GM18507 (cell line): Measurements from ENCODE around the gene CHI3L2.

Experiments used
- DNase-seq: peaks from one replicate; pipeline ENCODE4 v3.0.0; 2011; ENCODE audit warnings: low read depth; ENCODE audit not compliant: insufficient read length; ENCODE audit errors: extremely low spot score
- FAIRE-seq: peaks from 2 replicates; lab custom pipeline; 2011; peaks lifted over from hg19 to GRCh38; lab: Jason Lieb, UNC

The CHI3L2 gene

DNA sequence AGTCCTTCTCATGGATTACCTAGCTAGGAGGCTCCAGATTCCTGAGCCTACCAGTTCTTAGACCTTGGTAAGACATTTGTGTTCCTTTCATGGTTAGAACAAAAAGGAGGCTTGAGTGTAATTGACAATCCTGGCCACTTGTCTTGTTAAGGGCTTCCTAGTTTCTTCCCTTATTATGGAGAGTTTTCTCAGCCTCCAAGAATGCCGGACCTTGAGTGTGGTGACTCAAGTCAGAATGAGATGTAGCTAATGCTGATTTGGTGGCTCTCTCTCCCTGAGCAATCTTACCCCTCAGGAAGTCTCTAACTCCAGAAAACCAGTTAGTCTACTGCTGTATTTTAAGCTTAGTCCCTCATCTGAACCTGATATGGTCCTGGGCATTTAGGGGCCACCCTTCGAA, 14.3 kb downstream of the CHI3L2 start:
- DNase-seq (no peak), FAIRE-seq (no peak)

- DNase-seq (no peak), FAIRE-seq (no peak)
These were observed 15.5 kb downstream of the CHI3L2 start for GRCh38 chr1:111242805-111243523.

GRCh38 chr1:111247125-111247838, 19.8 kb downstream of the CHI3L2 start:
- FAIRE-seq = no peak
- DNase-seq = no peak

DNA sequence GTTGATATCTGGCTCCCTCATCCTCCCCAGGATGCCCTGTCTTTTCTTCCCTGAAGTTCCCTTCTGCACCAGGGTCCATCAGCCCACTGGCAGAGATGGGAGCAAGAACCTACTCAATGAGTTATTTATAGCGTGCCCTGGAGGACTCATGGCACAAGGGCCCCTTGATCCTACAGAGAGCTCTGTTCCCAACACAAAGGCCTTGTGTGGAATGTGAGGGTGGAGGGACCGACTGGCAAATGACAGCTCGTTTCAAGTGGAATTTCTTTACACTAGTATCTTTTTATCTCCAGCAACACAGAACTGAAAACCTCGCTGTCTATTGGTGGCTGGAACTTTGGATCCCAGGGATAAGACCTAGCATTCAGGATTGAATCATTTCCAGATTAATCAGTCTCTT, 22.4 kb downstream of the CHI3L2 start:
- no peak for FAIRE-seq

GRCh38 chr1:111251570-111251969, 24.1 kb downstream of the CHI3L2 start:
- FAIRE-seq = no peak

More for the DNA sequence above, 22.4 kb downstream of the CHI3L2 start:
- DNase-seq = no peak

GRCh38 chr1:111252786-111253185, 25.3 kb downstream of the CHI3L2 start:
- no peak for DNase-seq

More at GRCh38 chr1:111251570-111251969, 24.1 kb downstream of the CHI3L2 start:
- DNase-seq = no peak

DNA sequence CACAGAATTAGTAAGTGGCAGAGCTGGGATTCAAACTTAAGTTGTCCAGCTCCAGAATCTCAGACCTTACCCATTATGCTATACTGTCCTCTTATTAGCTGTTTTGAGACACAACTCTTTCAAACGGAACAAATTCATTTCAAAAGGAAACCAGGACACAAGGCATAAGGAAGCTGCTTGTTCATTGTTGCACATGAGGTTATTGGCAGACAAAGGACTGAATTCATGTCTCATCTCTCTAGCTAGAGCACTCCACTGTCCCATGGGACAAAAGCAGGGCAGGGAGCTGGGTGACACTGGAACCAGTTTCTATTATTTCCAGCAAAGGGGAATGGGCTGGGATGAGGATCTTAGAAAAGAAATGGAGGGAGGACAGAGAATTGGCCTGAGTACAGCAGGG, 26.4 kb downstream of the CHI3L2 start:
- FAIRE-seq (no peak), DNase-seq (no peak)

More at GRCh38 chr1:111252786-111253185, 25.3 kb downstream of the CHI3L2 start:
- FAIRE-seq = no peak

DNA sequence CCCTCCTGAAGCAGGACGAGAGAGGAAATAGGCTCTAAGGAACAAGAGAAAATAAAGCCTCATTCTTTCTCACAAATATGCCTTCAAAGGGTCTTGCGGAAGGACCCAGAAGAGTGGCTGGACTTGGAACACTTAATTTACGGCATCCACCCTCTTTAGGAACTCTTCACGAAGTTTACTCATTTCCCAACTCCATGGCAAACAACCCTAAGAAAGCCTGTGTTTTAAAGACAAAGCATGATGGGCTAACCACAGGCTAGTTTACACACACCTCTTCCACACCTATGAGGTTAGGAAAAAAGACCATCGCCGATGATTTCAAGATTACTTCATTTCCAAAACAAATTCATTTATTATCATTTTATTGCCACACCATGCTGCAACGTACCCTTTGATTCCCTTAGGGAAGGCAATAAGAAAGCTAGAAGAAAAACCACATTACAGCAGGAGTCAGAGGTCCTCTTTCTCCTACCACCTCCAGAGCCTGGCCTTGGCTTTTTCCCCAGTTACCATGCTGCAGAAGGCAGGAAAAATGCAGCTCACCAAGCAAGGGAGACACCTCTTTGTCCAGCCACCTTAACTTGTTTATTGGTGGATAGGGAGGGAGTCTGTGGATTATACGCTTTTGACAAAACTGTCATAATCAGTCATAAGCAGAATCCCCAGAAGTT, 29.6 kb downstream of the CHI3L2 start:
- DNase-seq (no peak), FAIRE-seq (no peak)

GRCh38 chr1:111267801-111268508, 40.4 kb downstream of the CHI3L2 start:
- FAIRE-seq = no peak

DNA sequence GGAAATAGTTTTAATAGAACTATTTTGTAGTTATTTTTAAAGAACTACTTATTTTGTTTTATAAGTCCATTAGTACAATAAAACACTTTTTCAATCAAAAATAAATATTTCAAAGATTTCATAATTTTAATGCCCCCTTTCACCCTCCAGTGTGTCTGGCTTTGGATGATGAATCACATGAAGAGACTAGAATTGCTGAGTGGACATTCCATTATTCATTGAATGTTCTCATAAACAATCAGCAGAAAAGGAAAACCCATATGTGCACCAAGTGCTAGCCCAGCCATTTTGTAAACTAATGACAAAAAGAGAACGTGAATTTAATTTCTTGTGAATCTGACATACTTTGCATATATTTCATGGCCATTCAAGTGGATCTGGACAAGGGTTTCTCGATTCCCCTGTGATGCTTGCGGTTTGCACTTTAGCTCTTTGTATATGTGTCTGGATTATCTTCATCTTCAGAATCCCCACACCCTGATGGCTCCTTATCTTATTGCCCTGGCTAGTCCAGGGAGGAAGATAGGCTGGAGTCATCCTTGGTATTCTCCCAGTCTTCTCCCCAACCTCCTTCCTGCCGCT, 42.4 kb downstream of the CHI3L2 start:
- DNase-seq (no peak), FAIRE-seq (no peak)

More at GRCh38 chr1:111267801-111268508, 40.4 kb downstream of the CHI3L2 start:
- DNase-seq = no peak

GRCh38 chr1:111270771-111271463, 43.4 kb downstream of the CHI3L2 start:
- DNase-seq = no peak
- no peak for FAIRE-seq

- DNase-seq (no peak), FAIRE-seq (no peak)
These were observed 43.9 kb downstream of the CHI3L2 start for GRCh38 chr1:111271464-111271801.

DNA sequence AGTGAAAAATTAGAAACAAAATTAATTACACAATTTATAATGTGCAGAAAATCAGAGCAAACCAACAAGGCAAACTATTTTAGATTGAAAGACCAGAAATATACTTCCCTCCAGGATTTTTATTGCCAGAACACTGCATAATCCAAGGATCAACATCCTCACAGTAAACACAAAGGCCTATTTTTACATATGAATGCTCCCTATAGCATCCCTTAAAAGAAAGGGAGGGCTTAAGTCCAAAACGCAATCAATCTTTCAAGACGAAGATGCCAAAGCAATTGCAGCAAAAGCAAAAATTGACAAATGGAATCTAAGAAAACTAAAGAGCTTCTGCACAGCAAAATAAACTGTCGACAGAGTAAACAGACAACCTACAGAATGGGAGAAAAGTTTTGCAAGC, 44.6 kb downstream of the CHI3L2 start:
- DNase-seq (no peak), FAIRE-seq (no peak)

GRCh38 chr1:111274653-111275052, 47.1 kb downstream of the CHI3L2 start:
- peak; percentile 78 for FAIRE-seq

DNA sequence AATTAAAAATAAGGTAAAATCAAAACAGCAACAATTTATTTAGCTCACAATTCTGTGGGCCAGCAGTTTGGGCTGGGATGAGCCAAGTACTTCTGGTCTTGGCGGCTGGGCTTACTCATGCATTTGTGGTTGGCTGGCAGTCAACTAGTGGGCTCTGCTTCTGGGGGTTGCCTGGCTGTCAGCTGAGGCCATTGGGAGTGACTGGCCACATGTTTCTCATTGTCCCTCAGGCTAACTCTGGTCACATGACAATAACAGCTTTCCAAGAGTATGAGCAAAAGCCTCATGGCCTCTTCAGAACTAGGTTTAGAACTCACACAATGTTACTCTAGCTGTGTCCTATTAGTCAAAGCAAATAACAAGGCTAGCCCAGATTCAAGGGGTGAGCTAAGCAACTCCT, 47.6 kb downstream of the CHI3L2 start:
- DNase-seq = no peak
- FAIRE-seq = no peak

More at GRCh38 chr1:111274653-111275052, 47.1 kb downstream of the CHI3L2 start:
- DNase-seq = no peak

- no peak for DNase-seq
- FAIRE-seq = no peak
These were observed 48.4 kb downstream of the CHI3L2 start for GRCh38 chr1:111275780-111276433.

DNA sequence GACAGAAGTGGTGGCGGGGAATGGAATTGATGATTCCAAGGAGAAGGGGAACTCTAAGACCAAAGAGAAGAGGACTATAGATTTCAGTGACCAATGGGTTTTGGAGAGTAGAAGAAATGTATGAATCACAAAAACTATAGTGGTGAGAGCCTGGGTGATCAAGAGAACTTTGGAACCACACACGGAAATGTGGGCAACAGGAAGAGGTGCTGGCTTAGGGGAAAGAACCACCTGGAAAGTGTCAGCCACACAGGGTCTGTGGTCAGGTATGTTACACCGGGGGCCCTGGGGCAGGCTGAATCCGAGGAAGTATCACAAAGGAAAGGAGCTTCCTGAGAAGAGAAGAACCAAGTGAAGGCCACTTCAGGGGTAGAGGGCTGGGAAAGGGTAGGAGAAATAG, 51.6 kb downstream of the CHI3L2 start:
- DNase-seq (no peak), FAIRE-seq (no peak)

GRCh38 chr1:111280267-111280666, 52.8 kb downstream of the CHI3L2 start:
- FAIRE-seq (no peak), DNase-seq (no peak)

DNA sequence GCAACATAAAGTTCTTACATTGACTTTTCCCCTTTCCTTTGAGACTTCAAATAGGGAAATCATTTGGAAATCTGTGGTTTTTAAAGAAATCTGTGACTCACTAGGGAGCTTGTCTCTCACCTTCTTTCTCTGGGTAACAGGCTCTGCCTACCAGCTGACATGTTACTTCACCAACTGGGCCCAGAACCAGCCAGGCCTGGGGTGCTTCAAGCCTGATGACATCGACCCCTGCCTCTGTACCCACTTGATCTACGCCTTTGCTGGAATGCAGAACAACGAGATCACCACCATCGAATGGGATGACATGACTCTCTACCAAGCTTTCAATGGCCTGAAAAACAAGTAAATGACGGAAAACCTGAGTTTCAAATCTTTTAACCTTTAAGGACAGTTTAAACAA, 53.9 kb downstream of the CHI3L2 start:
- DNase-seq (no peak), FAIRE-seq (no peak)
